NCI-H2196 (cell line): ENCODE data around the gene SORBS2.
A peak's percentile ranks its signal among the peaks of the same experiment; 100 is the strongest.

Experiments
- DNase-seq: peaks from one replicate; lab custom pipeline; 2025; ENCODE audit not compliant: unreplicated experiment; lab: John Stamatoyannopoulos, UW

The SORBS2 gene

GRCh38 chr4:185835336-185835735, 23.3 kb upstream of the SORBS2 start:
- no peak for DNase-seq

- DNase-seq: no peak
Measured at GRCh38 chr4:185834778-185835177, 22.8 kb upstream of the SORBS2 start.

- DNase-seq: no peak
Measured at GRCh38 chr4:185834088-185834487, 22.1 kb upstream of the SORBS2 start.

GRCh38 chr4:185833055-185833598, 21.1 kb upstream of the SORBS2 start:
- DNase-seq: no peak

- DNase-seq: no peak
Measured at GRCh38 chr4:185831125-185831815, 19.3 kb upstream of the SORBS2 start.

- DNase-seq: no peak
Measured at GRCh38 chr4:185830263-185830994, 18.4 kb upstream of the SORBS2 start.

GRCh38 chr4:185826381-185826780, 14.4 kb upstream of the SORBS2 start:
- DNase-seq: no peak

- no peak for DNase-seq
Measured at GRCh38 chr4:185825737-185826136, 13.7 kb upstream of the SORBS2 start.

GRCh38 chr4:185822791-185823190, 10.8 kb upstream of the SORBS2 start:
- DNase-seq: no peak

- DNase-seq: no peak
Measured at GRCh38 chr4:185821029-185821419, 9.0 kb upstream of the SORBS2 start.

- DNase-seq: no peak
Measured at GRCh38 chr4:185820146-185821028, 8.4 kb upstream of the SORBS2 start.

- no peak for DNase-seq
Measured at GRCh38 chr4:185819144-185819543, 7.2 kb upstream of the SORBS2 start.

GRCh38 chr4:185817403-185817818, 5.4 kb upstream of the SORBS2 start:
- DNase-seq: peak; percentile 59

- DNase-seq: no peak
Measured at GRCh38 chr4:185813133-185813532, 1.1 kb upstream of the SORBS2 start.

- no peak for DNase-seq
Measured at GRCh38 chr4:185810746-185811508, 1.1 kb downstream of the SORBS2 start.

- DNase-seq: no peak
Measured at GRCh38 chr4:185809533-185810071, 2.4 kb downstream of the SORBS2 start.

- DNase-seq: no peak
Measured at GRCh38 chr4:185809121-185809520, 2.9 kb downstream of the SORBS2 start.

- no peak for DNase-seq
Measured at GRCh38 chr4:185805979-185806378, 6.0 kb downstream of the SORBS2 start.

GRCh38 chr4:185805262-185805802, 6.7 kb downstream of the SORBS2 start:
- DNase-seq: no peak

- no peak for DNase-seq
Measured at GRCh38 chr4:185803022-185803421, 9.0 kb downstream of the SORBS2 start.
